K562 (cell line): ENCODE data around the gene C10orf71. TPM values are rescaled to one million over a fixed set of nuclear protein-coding genes. Genes with fewer than 3 reads are reported as not detected.

Source experiments
- CSDE1 ChIP-seq, 2 experiments: fragments of 450-650 bp; IDR thresholded peaks; 2 replicates each; pipeline ENCODE4 v1.6.1; 2016; ENCODE audit warnings: mild to moderate bottlenecking in 1 of 2
- GABPA ChIP-seq: fragments of 200-800 bp; sonication (Bioruptor generic); conservative IDR thresholded peaks from 2 replicates; pipeline ENCODE4 v1.6.1; 2016; ENCODE audit warnings: low read depth, missing genetic modification characterization, missing compliant biosample characterization
- HLTF ChIP-seq: fragments of 450-650 bp; IDR thresholded peaks from 2 replicates; pipeline ENCODE4 v1.6.1; 2016
- MBD2 ChIP-seq: sonication (generic); IDR thresholded peaks from 2 replicates; pipeline ENCODE4 v1.6.1; 2016; ENCODE audit warnings: low read depth, borderline replicate concordance
- POLR2B ChIP-seq: fragments of 450-650 bp; IDR thresholded peaks from 2 replicates; pipeline ENCODE4 v1.6.1; 2018; ENCODE audit warnings: low read depth; ENCODE audit not compliant: partially characterized antibody
- RAD21 ChIP-seq, 2 experiments: fragments of 250-450 bp in 1 of 2; fragments of 450-650 bp in 1 of 2; sonication (Bioruptor Pico) in 1 of 2; formaldehyde crosslinking in 1 of 2; IDR thresholded peaks in 1 of 2; conservative IDR thresholded peaks in 1 of 2; 2 replicates each; pipeline versions ENCODE4 v1.4.0 to v1.8.0; 2020 to 2022; ENCODE audit warnings: mild to moderate bottlenecking in 2 of 2, moderate library complexity in 1 of 2
- SIN3A ChIP-seq, 2 experiments: fragments of 150-350 bp in 1 of 2; IDR thresholded peaks; 2 replicates each; pipeline ENCODE4 v1.6.1; 2011 to 2016; ENCODE audit warnings: borderline replicate concordance in 2 of 2, low read depth in 2 of 2, low read length in 2 of 2, mild to moderate bottlenecking in 2 of 2, moderate library complexity in 2 of 2; ENCODE audit not compliant: control insufficient read depth in 1 of 2
- SMARCC2 ChIP-seq: fragments of 450-650 bp; IDR thresholded peaks from 2 replicates; pipeline ENCODE4 v1.6.1; 2017; ENCODE audit warnings: antibody characterized with exemption, moderate library complexity, mild to moderate bottlenecking, low read depth
- ZNF766 ChIP-seq: fragments of 200-800 bp; sonication (Bioruptor generic); conservative IDR thresholded peaks from 2 replicates; pipeline ENCODE4 v1.6.1; 2016; ENCODE audit warnings: missing genetic modification characterization, missing compliant biosample characterization
- ZNF780A ChIP-seq: fragments of 250-450 bp; sonication (Bioruptor Pico); IDR thresholded peaks from 2 replicates; pipeline ENCODE4 v1.5.0; 2021; ENCODE audit warnings: mild to moderate bottlenecking
- polyA plus RNA-seq, 8 experiments: library from polyadenylated mRNA; depleted of rRNA in 4 of 8; stranded (reverse) in 5 of 8; unstranded in 3 of 8; fragments of >200 nt; fragmentation: Nextera tagmentation in 2 of 8; fragmentation: Illumina TruSeq in 1 of 8; extraction: Ambion mirVana in 2 of 8; extraction: Trizol in 1 of 8; gene quantifications; 2 replicates each; pipeline versions ENCODE4 v1.2.1 to v1.2.3, GENCODE V29; 2011 to 2014; ENCODE audit warnings: inconsistent platforms in 1 of 8, missing spikeins in 1 of 8
- total RNA-seq, 7 experiments: library from RNA; depleted of rRNA in 6 of 7; stranded (reverse); fragments of >200 nt in 6 of 7; fragmentation: Illumina TruSeq in 2 of 7; extraction: Trizol in 2 of 7; gene quantifications; 2 replicates each; pipeline versions ENCODE4 v1.2.1 to v1.2.3, GENCODE V29; 2011 to 2021; ENCODE audit warnings: low replicate concordance in 1 of 7
- TF ChIP-seq, protein P1 (sequence below): fragments of 200-400 bp; formaldehyde crosslinking; IDR thresholded peaks from 2 replicates; pipeline ENCODE4 v1.6.1; 2017; ENCODE audit warnings: mild to moderate bottlenecking, low read depth, low read length, moderate library complexity
- TF ChIP-seq, protein P2 (sequence below): fragments of 250-450 bp; sonication (Bioruptor Pico); IDR thresholded peaks from 2 replicates; pipeline ENCODE4 v1.4.0; 2020
- TF ChIP-seq, protein P3 (sequence below): fragments of 450-650 bp; formaldehyde crosslinking; IDR thresholded peaks from 2 replicates; pipeline ENCODE4 v1.4.0; 2022; ENCODE audit warnings: missing genetic modification characterization

The C10orf71 gene
- total and polyA plus RNA-seq, 9 of the 15 experiments (the other 6 are each of a cell fraction or from before 2014, with no cell fraction given) = 0.06 to 4.5 (median 1.3) TPM

DNA sequence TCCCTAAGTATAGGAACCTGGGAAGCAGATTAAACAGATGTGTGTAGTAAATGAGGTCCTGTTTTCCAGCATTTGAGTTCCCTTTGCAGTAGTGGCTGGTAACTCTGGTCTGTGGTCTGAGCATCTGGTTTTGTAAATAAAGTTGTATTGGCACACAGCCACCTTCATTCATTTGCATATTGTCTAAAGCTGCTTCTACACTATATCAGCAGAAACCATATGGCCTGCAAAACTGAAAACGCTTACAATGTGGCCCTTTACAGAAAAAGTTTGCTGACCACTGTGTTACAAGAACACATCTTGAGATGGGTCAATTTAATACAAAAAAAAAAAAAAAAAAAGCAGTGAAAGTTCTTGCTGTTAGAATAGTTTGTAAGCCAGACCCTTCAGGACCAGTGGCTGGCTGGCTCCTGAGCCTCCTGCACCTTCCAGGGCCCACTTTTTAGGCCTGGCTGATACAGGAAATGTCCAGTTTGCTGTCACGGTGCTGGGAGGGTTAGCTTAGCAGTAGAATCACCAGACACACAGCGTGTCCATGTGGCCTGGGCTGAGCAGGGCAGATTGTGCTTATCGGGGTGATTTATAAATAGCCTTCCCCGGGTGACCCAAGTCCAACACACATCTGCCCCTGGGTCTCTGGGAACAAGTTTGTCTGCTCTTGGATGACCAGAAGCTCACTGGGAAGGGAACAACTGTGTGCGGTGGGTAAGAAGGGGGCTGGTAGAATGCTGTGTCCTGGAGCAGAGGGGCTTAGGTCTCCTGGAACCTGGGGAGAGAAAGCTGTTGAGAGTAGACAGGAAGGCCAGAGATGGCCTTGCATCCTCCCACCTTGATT, 1.4 kb downstream of the C10orf71 start (continued):
- TF ChIP-seq SMARCC2 = no peak; the same call in 1 of the 2 replicates
- peak; percentile 60 for TF ChIP-seq GABPA (tag)
- peak; percentile 60 for TF ChIP-seq POLR2B
- TF ChIP-seq HLTF = no peak
- peak; percentile 75 to 78 for TF ChIP-seq RAD21 (CRISPR knock-in tag; conservative IDR thresholded peaks at IDR 0.05 in 1 of 2, IDR thresholded peaks at IDR 0.05 in 1 of 2)
- peak in 1 of 2 experiments; percentile 15; a peak in 1 of 4 replicates for TF ChIP-seq SIN3A (IDR thresholded peaks at IDR 0.05; ENCODE audit: borderline replicate concordance in 2 of 2, control insufficient read depth in 1 of 2, low read depth in 2 of 2, low read length in 2 of 2)
- TF ChIP-seq, protein P1, sequence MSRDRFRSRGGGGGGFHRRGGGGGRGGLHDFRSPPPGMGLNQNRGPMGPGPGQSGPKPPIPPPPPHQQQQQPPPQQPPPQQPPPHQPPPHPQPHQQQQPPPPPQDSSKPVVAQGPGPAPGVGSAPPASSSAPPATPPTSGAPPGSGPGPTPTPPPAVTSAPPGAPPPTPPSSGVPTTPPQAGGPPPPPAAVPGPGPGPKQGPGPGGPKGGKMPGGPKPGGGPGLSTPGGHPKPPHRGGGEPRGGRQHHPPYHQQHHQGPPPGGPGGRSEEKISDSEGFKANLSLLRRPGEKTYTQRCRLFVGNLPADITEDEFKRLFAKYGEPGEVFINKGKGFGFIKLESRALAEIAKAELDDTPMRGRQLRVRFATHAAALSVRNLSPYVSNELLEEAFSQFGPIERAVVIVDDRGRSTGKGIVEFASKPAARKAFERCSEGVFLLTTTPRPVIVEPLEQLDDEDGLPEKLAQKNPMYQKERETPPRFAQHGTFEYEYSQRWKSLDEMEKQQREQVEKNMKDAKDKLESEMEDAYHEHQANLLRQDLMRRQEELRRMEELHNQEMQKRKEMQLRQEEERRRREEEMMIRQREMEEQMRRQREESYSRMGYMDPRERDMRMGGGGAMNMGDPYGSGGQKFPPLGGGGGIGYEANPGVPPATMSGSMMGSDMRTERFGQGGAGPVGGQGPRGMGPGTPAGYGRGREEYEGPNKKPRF = no peak
- TF ChIP-seq MBD2 = peak; percentile 70; the same call in 1 of the 2 replicates
- TF ChIP-seq, protein P2, sequence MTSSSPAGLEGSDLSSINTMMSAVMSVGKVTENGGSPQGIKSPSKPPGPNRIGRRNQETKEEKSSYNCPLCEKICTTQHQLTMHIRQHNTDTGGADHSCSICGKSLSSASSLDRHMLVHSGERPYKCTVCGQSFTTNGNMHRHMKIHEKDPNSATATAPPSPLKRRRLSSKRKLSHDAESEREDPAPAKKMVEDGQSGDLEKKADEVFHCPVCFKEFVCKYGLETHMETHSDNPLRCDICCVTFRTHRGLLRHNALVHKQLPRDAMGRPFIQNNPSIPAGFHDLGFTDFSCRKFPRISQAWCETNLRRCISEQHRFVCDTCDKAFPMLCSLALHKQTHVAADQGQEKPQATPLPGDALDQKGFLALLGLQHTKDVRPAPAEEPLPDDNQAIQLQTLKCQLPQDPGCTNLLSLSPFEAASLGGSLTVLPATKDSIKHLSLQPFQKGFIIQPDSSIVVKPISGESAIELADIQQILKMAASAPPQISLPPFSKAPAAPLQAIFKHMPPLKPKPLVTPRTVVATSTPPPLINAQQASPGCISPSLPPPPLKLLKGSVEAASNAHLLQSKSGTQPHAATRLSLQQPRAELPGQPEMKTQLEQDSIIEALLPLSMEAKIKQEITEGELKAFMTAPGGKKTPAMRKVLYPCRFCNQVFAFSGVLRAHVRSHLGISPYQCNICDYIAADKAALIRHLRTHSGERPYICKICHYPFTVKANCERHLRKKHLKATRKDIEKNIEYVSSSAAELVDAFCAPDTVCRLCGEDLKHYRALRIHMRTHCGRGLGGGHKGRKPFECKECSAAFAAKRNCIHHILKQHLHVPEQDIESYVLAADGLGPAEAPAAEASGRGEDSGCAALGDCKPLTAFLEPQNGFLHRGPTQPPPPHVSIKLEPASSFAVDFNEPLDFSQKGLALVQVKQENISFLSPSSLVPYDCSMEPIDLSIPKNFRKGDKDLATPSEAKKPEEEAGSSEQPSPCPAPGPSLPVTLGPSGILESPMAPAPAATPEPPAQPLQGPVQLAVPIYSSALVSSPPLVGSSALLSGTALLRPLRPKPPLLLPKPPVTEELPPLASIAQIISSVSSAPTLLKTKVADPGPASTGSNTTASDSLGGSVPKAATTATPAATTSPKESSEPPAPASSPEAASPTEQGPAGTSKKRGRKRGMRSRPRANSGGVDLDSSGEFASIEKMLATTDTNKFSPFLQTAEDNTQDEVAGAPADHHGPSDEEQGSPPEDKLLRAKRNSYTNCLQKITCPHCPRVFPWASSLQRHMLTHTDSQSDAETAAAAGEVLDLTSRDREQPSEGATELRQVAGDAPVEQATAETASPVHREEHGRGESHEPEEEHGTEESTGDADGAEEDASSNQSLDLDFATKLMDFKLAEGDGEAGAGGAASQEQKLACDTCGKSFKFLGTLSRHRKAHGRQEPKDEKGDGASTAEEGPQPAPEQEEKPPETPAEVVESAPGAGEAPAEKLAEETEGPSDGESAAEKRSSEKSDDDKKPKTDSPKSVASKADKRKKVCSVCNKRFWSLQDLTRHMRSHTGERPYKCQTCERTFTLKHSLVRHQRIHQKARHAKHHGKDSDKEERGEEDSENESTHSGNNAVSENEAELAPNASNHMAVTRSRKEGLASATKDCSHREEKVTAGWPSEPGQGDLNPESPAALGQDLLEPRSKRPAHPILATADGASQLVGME = no peak
- no peak for TF ChIP-seq ZNF780A (CRISPR knock-in tag)
- TF ChIP-seq, protein P3, sequence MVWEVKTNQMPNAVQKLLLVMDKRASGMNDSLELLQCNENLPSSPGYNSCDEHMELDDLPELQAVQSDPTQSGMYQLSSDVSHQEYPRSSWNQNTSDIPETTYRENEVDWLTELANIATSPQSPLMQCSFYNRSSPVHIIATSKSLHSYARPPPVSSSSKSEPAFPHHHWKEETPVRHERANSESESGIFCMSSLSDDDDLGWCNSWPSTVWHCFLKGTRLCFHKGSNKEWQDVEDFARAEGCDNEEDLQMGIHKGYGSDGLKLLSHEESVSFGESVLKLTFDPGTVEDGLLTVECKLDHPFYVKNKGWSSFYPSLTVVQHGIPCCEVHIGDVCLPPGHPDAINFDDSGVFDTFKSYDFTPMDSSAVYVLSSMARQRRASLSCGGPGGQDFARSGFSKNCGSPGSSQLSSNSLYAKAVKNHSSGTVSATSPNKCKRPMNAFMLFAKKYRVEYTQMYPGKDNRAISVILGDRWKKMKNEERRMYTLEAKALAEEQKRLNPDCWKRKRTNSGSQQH = no peak
- TF ChIP-seq ZNF766 (CRISPR knock-in tag) = peak; percentile 61
- no peak; a peak in 1 of 4 replicates for TF ChIP-seq CSDE1 (IDR thresholded peaks at IDR 0.05)
